GM04504 (cell line): Measurements from ENCODE around the gene GPR151.
"Not testable (repeated sequence)": the region's sequence is repeated elsewhere in the genome, so short reads cannot be mapped to it uniquely, and the experiment has no call there.

ENCODE experiments used
- DNase-seq: peaks from one replicate; pipeline ENCODE4 v3.0.0-alpha.2; 2012; ENCODE audit warnings: low read depth

Gene GPR151

DNA sequence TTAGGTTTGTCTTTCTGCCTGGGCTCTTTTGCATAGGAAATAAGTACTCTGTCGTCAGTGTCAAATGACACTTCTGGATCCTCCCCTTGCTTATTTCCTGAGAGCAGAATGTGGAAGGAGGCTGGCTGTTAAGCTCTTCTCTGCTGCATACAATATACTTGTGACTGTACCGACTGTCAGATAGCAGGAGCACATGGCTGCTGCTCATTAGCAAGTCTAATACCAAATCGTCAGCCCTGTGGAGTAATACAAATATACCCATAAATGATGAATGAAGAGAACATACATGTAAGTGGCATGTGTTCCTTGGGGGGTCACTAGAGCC lies at the start of gene GPR151:
GPR151 (minus strand) TSS at position 40 of the 325 bp plus-strand sequence. CDS start 77 bp downstream, outside the sequence.
- DNase-seq = no peak

DNA sequence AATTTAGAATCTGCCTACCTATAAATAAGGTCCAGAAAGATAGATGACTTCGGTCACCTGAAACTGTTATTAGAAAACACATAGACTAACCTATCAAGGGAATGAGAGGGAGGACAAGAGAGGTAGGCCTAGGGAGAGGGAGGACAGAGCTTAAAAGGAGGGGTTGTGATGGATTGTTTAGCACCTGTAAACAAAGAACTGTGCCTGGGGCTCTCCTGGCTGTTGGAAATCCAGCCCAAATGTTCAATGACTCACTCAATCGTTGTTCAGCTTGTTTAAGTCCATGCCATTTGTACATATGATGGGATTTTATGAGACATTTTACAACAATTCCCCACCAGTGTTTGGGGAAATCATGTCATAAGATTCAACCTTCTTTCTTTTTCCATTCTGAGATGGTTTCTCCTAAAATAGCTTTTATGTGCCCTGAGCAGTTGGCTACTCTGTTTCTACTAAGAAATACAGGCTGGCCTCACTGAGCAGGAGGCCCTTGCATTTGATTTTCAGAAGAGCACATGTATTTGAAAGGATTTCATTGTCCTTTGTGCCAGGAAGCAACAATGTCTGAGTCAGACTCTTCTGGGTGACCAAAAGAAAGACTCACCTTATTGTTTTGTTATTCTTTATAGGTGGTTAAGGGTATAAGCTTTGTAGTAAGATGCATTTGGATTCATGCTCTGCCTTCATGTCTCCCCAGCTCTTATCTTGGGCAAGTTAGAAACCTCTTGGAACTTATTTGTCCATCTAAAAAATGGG lies 48.2 kb upstream of the GPR151 start:
- DNase-seq = no peak

DNA sequence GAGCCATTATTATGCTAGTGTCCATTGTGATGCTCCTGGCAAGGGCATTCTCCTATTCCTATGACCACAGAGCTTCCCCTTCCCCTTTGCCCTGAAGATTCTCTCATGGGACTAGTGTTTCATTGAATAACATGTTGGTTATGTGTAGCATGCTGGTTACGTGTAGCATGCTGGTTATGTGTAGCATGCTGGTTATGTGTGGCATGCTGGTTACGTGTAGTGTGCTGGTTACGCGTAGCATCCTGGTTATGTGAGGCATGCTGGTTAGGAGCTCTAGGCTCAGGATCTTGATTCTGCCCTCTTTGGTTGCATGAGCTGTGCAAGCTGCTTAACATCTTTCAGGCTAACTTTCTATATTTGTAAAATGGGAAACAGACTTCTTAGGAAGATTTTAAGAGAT lies 46.5 kb upstream of the GPR151 start:
- DNase-seq = no peak

- peak; percentile 15 for DNase-seq
These were observed 45.7 kb upstream of the GPR151 start for GRCh38 chr5:146561711-146562110.

- peak; percentile 24 for DNase-seq
These were observed 44.3 kb upstream of the GPR151 start for GRCh38 chr5:146560205-146560812.

DNA sequence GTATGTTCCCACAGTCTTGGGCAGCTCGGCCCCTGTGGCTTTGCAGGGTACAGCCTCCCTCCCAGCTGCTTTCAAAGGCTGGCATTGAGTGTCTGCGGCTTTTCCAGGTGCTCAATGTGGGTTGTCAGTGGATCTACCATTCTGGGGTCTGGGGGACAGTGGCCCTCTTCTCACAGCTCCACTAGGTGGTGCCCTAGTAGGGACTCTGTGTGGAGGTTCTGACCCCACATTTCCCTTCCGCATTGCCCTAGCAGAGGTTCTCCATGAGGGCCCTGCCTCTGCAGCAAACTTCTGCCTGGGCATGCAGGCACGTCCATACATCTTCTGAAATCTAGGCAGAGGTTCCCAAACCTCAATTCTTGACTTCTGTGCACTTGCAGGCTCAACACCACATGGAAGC lies 40.9 kb upstream of the GPR151 start:
- DNase-seq = not testable (repeated sequence)

DNA sequence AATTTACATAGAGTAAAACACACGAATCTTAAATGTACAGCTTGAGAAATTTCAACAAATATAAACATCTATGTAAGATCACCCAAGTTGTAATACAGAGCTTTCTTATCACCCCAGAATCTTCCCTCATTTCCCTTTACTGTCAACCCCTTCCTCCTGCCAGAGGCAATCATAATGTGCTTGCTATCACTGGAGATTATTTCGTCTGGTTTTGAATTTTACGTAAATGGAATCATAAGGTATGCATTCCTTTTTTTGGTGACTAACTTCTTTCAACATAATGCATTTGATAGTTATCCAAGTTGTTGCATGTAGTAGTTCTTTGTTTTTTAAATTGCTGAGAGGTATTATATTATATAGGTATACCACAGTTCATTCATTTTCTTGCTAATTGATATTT lies 37.5 kb upstream of the GPR151 start:
- DNase-seq = no peak

GRCh38 chr5:146549615-146550014 lies 33.6 kb upstream of the GPR151 start:
- DNase-seq = no peak

DNA sequence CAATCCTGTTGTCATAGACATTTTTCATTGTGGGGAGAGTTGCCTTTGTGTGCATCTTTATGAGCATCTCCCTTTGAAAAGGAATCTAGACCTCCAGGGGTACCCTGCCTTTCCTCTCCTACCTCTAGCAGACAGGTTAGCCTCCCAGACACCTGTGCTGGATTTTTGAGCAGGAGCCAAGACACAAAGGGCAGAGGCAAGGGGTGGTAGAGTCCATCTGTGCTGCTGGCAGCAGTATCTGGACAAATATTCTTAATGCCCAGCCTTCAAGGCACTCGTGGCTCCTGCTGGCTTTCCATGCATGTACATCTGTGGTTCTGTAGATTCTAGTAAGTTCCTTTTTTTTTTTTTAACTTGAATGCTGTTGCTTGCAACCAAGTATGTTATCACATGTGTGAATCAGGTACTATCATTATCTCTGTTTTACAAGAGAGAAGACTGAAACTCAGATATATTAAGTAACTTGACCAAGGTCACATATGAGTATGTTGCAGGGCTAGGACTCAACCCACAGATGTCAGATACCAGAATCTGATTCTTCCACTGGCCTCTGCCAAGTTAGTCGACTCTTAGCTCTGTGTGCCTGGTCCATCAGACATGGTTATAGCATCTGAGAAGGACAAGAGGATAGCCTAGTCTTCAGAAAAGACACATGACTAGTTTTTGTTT lies 32.9 kb upstream of the GPR151 start:
- no peak for DNase-seq

- DNase-seq = no peak
These were observed 28.2 kb upstream of the GPR151 start for GRCh38 chr5:146544232-146544631.

DNA sequence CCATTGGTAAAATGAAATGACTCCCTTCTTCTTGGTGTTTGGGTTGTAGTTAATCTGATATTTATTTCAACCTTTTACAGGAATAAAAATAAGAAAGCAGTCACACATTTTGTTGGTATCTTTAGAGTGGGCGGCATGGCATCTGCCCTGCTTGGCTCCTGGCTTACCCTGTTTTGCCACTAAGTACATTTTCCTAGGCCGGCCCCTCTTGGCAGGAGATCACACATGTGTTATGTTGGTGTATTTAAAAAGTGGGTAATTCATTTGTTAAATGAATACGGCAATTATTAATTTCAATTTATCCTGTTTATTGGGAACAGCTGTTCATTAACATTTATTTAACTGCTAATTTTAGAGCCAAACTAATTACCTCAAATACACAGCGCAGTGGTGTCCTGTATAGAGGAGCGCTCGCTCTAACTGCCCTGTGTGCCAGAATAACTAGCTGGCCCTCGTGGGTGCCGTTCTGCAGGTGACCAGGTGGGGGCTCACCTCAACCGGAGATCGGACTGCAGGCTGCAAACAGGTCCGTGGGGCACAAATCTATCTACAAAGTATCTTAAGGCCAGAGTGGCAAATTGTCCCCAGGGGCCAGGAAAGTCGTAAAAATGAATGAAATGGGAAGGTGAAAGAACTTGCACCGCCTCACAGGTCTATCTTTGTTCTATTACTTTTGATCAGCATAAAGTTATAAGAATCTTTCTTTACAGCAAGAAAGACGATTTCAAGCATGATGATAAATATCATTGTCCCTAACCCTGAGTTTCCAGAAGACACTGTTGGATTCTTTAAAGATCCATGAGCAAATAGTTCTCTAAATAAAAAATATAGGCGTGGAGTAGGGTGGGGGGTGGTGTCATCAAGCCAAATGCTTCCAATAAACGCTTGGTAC lies 26.2 kb upstream of the GPR151 start:
- no peak for DNase-seq

- DNase-seq = no peak
These were observed 24.4 kb upstream of the GPR151 start for GRCh38 chr5:146540414-146540813.

- DNase-seq = no peak
These were observed 24.0 kb upstream of the GPR151 start for GRCh38 chr5:146539973-146540372.

GRCh38 chr5:146538432-146538831 lies 22.4 kb upstream of the GPR151 start:
- DNase-seq = no peak

DNA sequence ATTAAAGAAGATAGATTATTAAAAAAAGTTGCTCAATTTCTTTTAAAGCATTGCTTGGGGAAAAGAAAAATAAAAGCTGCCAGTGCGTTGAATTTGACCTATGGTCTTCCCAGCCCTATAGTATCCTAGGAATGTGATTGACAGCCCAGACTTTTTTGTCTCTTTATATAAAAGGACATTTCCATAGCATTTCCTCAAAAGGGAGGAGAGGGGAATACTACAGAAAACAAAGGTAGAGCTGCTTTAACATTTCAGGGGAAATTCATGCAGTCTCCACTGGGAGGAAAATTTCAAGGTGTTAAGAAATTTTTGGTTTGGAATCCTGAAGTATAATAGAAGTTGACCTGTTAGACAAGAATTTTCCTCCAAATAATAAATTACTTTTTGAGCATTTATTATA lies 17.9 kb upstream of the GPR151 start:
- DNase-seq = no peak

GRCh38 chr5:146533260-146533857 lies 17.4 kb upstream of the GPR151 start:
- DNase-seq = peak; percentile 32

DNA sequence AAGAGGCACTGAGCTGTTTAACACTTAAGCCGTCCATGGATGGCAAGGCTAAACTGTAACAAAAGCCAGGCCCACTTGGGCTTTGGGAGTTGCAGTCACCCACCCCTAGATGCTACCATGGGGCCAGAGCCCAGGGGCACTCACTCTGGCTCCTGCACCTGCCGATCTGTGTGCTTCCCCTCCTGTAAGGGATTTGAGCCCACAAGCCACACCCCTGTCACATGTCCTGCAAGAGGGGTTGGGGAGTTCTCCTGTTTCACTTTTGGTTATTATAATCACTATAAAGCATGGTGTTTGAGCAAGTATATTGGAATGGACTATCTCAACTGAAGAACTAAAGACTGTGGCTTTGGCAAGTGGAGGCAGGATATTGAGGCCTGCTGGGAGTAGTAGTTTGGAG lies 14.0 kb upstream of the GPR151 start:
- no peak for DNase-seq

- no peak for DNase-seq
These were observed 12.2 kb upstream of the GPR151 start for GRCh38 chr5:146528236-146528635.

- DNase-seq = no peak
These were observed 11.8 kb upstream of the GPR151 start for GRCh38 chr5:146527785-146528184.

DNA sequence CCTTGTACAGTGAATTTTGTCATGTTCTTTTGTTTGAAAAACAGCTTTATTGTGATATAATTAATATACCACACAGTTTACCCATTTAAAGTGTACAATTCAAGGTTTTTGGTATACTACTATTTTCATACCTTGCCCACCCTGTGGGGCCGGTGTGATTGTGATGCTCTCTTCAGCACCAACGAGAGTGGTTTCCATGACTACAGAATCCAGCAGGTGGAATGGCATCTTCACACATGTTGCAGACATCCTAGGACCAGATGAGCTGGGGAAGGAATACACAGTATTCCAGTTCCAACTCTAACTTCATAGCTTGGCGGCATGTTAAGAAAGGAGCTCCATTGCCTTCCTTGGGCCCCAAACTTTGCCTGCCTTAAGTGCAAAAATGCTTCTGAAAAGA lies 7.7 kb upstream of the GPR151 start:
- no peak for DNase-seq

GRCh38 chr5:146521403-146522106 lies 5.6 kb upstream of the GPR151 start:
- no peak for DNase-seq
